Activated CD4-positive, alpha-beta T cell treated with anti-CD3 and anti-CD28 coated beads, Interleukin-2, Interleukin-4, amounts not matched to agents 100 ng/mL and 50 ng/mL, durations not matched to agents 16 hours and 8 hours (primary cell): Measurements from ENCODE around the gene ACOT4.
"Not testable (repeated sequence)": the region's sequence is repeated elsewhere in the genome, so short reads cannot be mapped to it uniquely, and the experiment has no call there.

Experiments
- DNase-seq: peaks from one replicate; pipeline ENCODE4 v3.0.0-alpha.2; 2020; ENCODE audit warnings: low spot score

The ACOT4 gene

DNA sequence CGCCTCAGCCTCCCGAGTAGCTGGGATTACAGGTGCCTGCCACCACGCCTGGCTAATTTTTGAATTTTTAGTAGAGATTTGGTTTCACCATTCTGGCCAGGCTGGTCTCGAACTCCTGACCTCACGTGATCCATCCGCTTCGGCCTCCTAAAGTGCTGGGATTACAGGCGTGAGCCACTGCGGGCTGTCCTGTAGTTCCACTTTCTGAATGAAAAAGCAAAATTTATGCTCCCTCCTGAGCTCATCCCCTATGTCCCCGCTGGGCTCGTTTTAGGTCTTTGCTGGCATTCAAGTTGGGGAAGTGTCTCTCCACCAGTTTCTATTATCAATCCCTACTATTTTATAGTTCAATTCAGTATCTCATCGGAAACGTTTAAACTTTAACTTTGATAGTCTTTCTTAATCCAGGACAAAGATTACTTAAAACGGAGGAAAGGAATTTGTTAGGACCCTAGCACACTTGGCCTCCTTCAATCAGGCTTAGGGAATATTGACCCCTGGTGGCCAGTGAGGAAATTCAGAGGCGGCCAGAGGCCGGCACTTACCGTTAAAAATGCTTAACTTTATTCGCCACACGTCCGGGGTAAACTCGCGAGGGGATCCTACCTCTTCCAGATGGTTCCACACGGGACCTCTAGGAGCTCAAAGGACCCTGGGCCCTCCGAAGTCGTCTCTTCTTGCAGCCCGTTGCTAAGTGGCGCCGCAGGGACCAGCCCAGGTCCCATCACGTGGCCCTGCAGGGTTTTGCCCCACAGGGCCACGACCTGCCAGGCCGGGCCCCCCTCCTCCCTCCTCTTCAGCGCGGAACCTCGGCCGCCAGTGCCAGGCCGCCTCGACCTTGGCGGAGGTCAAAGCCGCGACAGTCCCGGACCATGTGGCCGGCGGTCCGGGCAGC is 41.7 kb downstream of the ACOT4 start:
- peak; percentile 67 for DNase-seq

DNA sequence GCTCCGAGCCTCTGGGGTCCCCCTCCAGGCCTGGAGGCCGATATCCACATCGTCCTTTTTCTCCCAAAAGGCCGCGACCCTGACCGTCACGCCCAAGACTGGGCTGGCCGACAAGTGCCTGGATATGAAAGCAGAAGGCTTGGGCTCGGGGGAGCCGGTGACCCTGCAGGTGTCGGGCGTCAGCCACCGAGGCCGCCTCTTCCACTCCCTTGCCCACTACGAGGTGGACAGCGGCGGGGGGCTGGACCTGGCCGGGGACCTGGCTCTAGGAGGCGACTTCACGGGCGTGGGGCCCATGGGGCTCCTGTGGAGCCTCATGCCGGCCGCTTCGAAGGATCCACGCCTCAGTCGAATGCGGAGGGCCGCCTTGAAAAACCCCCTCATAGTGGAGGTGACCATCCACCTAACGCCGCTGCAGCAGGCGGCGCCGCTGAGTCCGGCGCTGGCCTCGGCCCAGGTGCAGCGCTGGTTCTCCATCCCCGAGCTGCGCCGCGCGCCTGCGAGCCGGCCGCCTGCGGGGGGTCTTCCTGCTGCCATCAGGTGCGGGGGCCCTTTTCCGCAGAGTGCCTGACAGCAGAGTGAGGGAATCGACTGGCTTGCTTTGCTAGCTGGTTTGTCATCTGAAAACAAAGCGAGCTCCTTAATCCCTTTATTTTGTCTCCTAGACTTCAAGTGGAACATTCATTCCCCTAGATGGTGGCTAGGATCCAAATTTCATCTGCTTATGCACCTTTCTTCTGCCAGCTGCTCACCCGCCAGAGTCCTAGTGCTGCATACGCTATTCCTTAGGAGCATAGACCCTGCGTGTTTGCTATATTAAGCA is 42.5 kb downstream of the ACOT4 start:
- no peak for DNase-seq

DNA sequence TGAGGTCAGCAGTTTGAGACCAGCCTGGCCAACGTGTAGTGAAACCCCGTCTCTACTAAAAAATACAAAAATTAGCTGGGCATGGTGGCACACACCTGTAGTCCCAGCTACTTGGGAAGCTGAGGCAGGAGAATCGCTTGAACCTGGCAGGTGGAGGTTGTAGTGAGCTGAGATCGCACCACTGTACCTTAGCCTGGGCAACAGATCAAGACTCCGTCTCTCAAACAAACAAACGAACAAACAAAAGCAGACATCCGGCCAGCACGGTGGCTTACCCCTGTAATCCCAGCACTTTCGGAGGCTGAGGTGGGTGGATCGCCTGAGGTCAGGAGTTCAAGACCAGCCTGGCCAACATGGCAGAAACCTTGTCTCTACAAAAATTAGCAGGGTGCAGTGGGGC is 44.7 kb downstream of the ACOT4 start:
- not testable (repeated sequence) for DNase-seq

- DNase-seq, result no peak
Observed at GRCh38 chr14:73637830-73638229, 46.2 kb downstream of the ACOT4 start.

DNA sequence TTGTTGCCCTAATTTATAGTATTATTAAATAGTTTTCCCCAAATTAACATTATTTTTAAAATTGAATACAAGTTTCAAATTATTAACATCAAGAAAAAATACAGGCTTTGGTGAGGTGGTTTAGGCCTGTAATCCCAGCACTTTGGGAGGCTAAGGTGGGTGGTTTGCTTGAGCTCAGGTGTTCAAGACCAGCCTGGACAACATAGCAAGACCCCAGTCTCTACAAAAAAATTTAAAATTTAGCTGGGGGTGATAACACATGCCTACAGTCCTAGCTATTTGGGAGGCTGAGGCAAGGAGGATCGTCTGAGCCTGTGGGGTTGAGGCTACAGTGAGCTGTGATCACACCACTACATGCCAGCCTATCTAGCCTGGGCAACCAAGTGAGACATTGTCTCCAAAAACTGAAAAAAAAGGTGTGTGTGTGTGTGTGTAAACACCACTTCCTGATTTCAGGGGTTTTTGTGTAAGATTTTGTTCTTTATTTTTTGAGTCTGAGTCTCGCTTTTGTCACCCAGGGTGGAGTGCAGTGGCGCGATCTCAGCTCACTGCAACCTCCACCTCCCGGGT is 49.2 kb downstream of the ACOT4 start:
- no peak for DNase-seq

DNA sequence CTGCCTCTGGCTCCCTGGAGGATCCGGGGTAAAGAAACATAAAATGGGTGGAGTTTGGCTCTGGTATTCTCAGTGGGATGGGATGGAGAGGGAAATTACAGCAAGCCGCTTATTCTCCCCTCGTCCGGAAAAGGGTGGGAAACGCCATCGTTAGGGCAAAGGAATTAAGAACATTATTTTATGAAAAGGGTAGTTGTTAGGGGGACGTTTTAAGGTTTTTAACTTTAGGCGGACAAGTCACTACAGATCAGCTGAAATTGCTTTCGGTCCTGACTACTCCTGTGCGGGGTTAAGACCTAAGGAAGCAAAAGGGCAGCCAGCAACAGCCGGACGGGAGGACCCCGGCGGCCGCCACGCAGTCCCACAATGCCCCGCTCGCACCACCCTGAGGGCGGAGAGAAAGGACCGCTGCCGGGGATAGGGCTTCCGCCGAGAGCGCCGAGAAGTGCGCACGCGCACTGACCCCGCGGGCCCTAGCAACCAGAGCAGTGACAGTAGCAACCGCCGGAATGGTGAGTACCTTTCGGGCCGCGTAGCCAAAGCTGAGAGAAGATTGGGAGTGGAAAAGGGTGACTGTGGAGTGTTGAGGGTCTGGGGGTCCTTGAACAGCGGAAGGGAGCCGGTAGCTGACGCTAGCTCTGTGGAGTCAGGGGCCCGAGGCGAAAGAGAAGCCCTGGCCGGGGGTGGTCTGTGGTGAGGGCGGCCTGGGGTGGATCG is 53.0 kb downstream of the ACOT4 start, which contains the start of gene DNAL1:
DNAL1 (plus strand) TSS at position 456 of the 717 bp plus-strand sequence; CDS start at position 510, 54 bp downstream.
- DNase-seq, result peak; percentile 96

- DNase-seq, result no peak
Observed at GRCh38 chr14:73645248-73645610, 53.6 kb downstream of the ACOT4 start.
